HCT116 (cell line): ENCODE measurements around the gene MRPS34. TPM values are rescaled to one million over a fixed set of nuclear protein-coding genes. Genes with fewer than 3 reads are reported as not detected.

Experiments
- ATAC-seq: fragments of 200-7000 bp; cut with Tn5 transposase; 2 replicates; pipeline ENCODE4 v1.9.1; 2020; ENCODE audit warnings: mild to moderate bottlenecking, moderate library complexity
- BruUV-seq: library from RNA; stranded (reverse); fragments of 400-500 nt; replicated peaks from 2 replicates; lab custom pipeline; 2021; lab: Mats Ljungman, UMichigan
- CTCF ChIA-PET: fragments of 300-600 bp; sonication (Branson Sonifier 250); formaldehyde crosslinking; loops from one replicate; lab custom pipeline; 2021; ENCODE audit warnings: antibody characterized with exemption; lab: Charles Lee
- POLR2A ChIA-PET: fragments of 300-600, 350-600 bp; sonication (Branson Sonifier 250); formaldehyde crosslinking; loops from one replicate; lab custom pipeline; 2021; ENCODE audit warnings: antibody characterized with exemption; lab: Charles Lee
- RAD21 ChIA-PET, 2 experiments: fragments of 300-600 bp; sonication (Branson Sonifier 250); formaldehyde crosslinking; loops; one replicate each; lab custom pipeline; 2023; ENCODE audit warnings: low total read pairs in 2 of 2; ENCODE audit not compliant: uncharacterized antibody in 2 of 2, unreplicated experiment in 2 of 2, low non-redundant PET in 1 of 2; lab: Charles Lee
- DNase-seq: peaks from one replicate; pipeline ENCODE4 v3.0.0-alpha.2; 2010; ENCODE audit warnings: low read depth, low spot score
- H2AFZ ChIP-seq: fragments of 200-600 bp; shearing (Covaris generic), sonication (generic); 2 replicates; pipeline ENCODE4 v1.6.1; 2017; ENCODE audit warnings: low read depth, mixed run types, mixed read lengths, antibody characterized with exemption, low read length; ENCODE audit not compliant: poor library complexity, severe bottlenecking
- H3K27ac ChIP-seq: 2 replicates; pipeline ENCODE4 v1.5.1; 2012; ENCODE audit warnings: low read depth, low read length
- H3K27me3 ChIP-seq: fragments of 200-600 bp; sonication (generic); 2 replicates; pipeline ENCODE4 v1.6.1; 2016; ENCODE audit warnings: mixed run types, low read length, mixed read lengths; ENCODE audit not compliant: insufficient read depth
- H3K36me3 ChIP-seq, 2 experiments: fragments of 200-500 bp in 1 of 2; fragments of 200-600 bp in 1 of 2; sonication (Bioruptor generic) in 1 of 2; sonication (generic) in 1 of 2; 2 replicates each; pipeline versions ENCODE4 v1.5.1 to v1.6.1; 2014 to 2016; ENCODE audit warnings: low read length in 2 of 2, inconsistent platforms in 1 of 2, mixed read lengths in 1 of 2, mixed run types in 1 of 2; ENCODE audit not compliant: insufficient read depth in 2 of 2, control insufficient read depth in 1 of 2
- H3K4me1 ChIP-seq, 2 experiments: fragments of 200-600 bp in 1 of 2; sonication (generic) in 1 of 2; 2 replicates each; pipeline versions ENCODE4 v1.5.1 to v1.6.1; 2012 to 2017; ENCODE audit warnings: low read length in 2 of 2, inconsistent platforms in 1 of 2, mild to moderate bottlenecking in 1 of 2, mixed read lengths in 1 of 2, mixed run types in 1 of 2, moderate library complexity in 1 of 2; ENCODE audit not compliant: insufficient read depth in 2 of 2, control insufficient read depth in 1 of 2
- H3K4me2 ChIP-seq: fragments of 200-600 bp; sonication (generic); 2 replicates; pipeline ENCODE4 v1.6.1; 2017; ENCODE audit warnings: mixed run types, low read length, mixed read lengths
- H3K4me3 ChIP-seq, 2 experiments: fragments of 200-600 bp in 1 of 2; sonication (generic) in 1 of 2; replicated peaks in 1 of 2; 2 replicates each; pipeline ENCODE4 v1.5.1; 2011 to 2016; ENCODE audit warnings: low read length in 2 of 2, control low read depth in 1 of 2, low read depth in 1 of 2, mild to moderate bottlenecking in 1 of 2, mixed read lengths in 1 of 2, mixed run types in 1 of 2
- H3K79me2 ChIP-seq: fragments of 200-600 bp; sonication (generic); 2 replicates; pipeline ENCODE4 v1.6.1; 2017; ENCODE audit warnings: mild to moderate bottlenecking, mixed run types, low read length, moderate library complexity, mixed read lengths; ENCODE audit not compliant: insufficient read depth
- H3K9ac ChIP-seq: fragments of 200-600 bp; sonication (generic); 2 replicates; pipeline ENCODE4 v1.6.1; 2016; ENCODE audit warnings: low read length, mixed read lengths
- H3K9me2 ChIP-seq: fragments of 200-600 bp; sonication (generic), shearing (Covaris generic); 2 replicates; pipeline ENCODE4 v1.6.1; 2017; ENCODE audit warnings: mixed run types, mild to moderate bottlenecking, moderate library complexity; ENCODE audit not compliant: insufficient read depth
- H3K9me3 ChIP-seq, 2 experiments: fragments of 200-500 bp in 1 of 2; fragments of 200-600 bp in 1 of 2; sonication (Bioruptor generic) in 1 of 2; sonication (generic) in 1 of 2; 2 replicates each; pipeline ENCODE4 v1.6.1; 2014 to 2017; ENCODE audit warnings: low read length in 2 of 2, mixed read lengths in 2 of 2, inconsistent platforms in 1 of 2, low read depth in 1 of 2, mild to moderate bottlenecking in 1 of 2, mixed run types in 1 of 2, moderate library complexity in 1 of 2; ENCODE audit not compliant: control insufficient read depth in 1 of 2, insufficient read depth in 1 of 2
- H4K20me1 ChIP-seq: fragments of 200-600 bp; sonication (generic), shearing (Covaris generic); 2 replicates; pipeline ENCODE4 v1.6.1; 2017; ENCODE audit warnings: mixed run types, mild to moderate bottlenecking, moderate library complexity; ENCODE audit not compliant: insufficient read depth
- CBX3 ChIP-seq: IDR thresholded peaks from 2 replicates; pipeline ENCODE4 v1.6.1; 2012; ENCODE audit warnings: low read depth
- CEBPB ChIP-seq: IDR thresholded peaks from 2 replicates; pipeline ENCODE4 v1.6.1; 2012; ENCODE audit warnings: low read depth
- EGR1 ChIP-seq: IDR thresholded peaks from 2 replicates; pipeline ENCODE4 v1.6.1; 2012; ENCODE audit warnings: low read depth
- ELF1 ChIP-seq: IDR thresholded peaks from 2 replicates; pipeline ENCODE4 v1.6.1; 2012; ENCODE audit warnings: low read depth, borderline replicate concordance
- EZH2 ChIP-seq: fragments of 200-600 bp; sonication (generic); IDR thresholded peaks from 2 replicates; pipeline ENCODE4 v1.6.1; 2017; ENCODE audit warnings: antibody characterized with exemption, mixed run types
- EZH2phosphoT487 ChIP-seq: fragments of 200-600 bp; IDR thresholded peaks from 2 replicates; pipeline ENCODE4 v1.6.1; 2018; ENCODE audit warnings: antibody characterized with exemption, borderline replicate concordance
- FOSL1 ChIP-seq: IDR thresholded peaks from 2 replicates; pipeline ENCODE4 v1.6.1; 2012; ENCODE audit warnings: low read depth
- POLR2A ChIP-seq: IDR thresholded peaks from 2 replicates; pipeline ENCODE4 v1.7.0; 2011; ENCODE audit warnings: borderline replicate concordance; ENCODE audit not compliant: insufficient read depth, insufficient read length; ENCODE audit errors: extremely low read depth
- POLR2AphosphoS5 ChIP-seq: IDR thresholded peaks from 2 replicates; pipeline ENCODE4 v1.6.1; 2011; ENCODE audit warnings: mild to moderate bottlenecking, low read depth, low read length, moderate library complexity
- RAD21 ChIP-seq: IDR thresholded peaks from 2 replicates; pipeline ENCODE4 v1.6.1; 2012; ENCODE audit warnings: low read depth, mild to moderate bottlenecking
- SIN3A ChIP-seq: IDR thresholded peaks from 2 replicates; pipeline ENCODE4 v1.6.1; 2012; ENCODE audit warnings: low read depth
- SRF ChIP-seq: IDR thresholded peaks from 2 replicates; pipeline ENCODE4 v1.6.1; 2012; ENCODE audit warnings: low read depth
- TCF7L2 ChIP-seq: IDR thresholded peaks from 2 replicates; pipeline ENCODE4 v1.7.0; 2011; ENCODE audit warnings: borderline replicate concordance, inconsistent platforms; ENCODE audit not compliant: insufficient read depth, insufficient read length; ENCODE audit errors: extremely low read depth
- YY1 ChIP-seq: IDR thresholded peaks from 2 replicates; pipeline ENCODE4 v1.6.1; 2011; ENCODE audit warnings: low read length, low read depth, moderate library complexity, mild to moderate bottlenecking; ENCODE audit not compliant: insufficient replicate concordance; ENCODE audit errors: extremely low read depth
- ZFX ChIP-seq: fragments of 450-650 bp; IDR thresholded peaks from 2 replicates; pipeline ENCODE4 v1.6.1; 2017
- ZNF274 ChIP-seq: fragments of 200-500 bp; sonication (Bioruptor generic); IDR thresholded peaks from 2 replicates; pipeline ENCODE4 v1.6.1; 2014; ENCODE audit warnings: mild to moderate bottlenecking, low read depth, low read length, inconsistent platforms
- intact Hi-C: fragments of 100-400 bp; cut with micrococcal nuclease; formaldehyde crosslinking; loops from 2 replicates; pipeline ENCODE4 v1.10.0; 2022
- total RNA-seq: library from RNA; stranded (reverse); gene quantifications from one replicate; pipeline ENCODE4 v1.2.1, GENCODE V29; 2021; ENCODE audit not compliant: unreplicated experiment
- TF ChIP-seq, protein P1 (sequence below): IDR thresholded peaks from 2 replicates; pipeline ENCODE4 v1.6.1; 2012

The MRPS34 gene
- total RNA-seq, 1 experiment from 2014 or later, result 200 TPM

DNA sequence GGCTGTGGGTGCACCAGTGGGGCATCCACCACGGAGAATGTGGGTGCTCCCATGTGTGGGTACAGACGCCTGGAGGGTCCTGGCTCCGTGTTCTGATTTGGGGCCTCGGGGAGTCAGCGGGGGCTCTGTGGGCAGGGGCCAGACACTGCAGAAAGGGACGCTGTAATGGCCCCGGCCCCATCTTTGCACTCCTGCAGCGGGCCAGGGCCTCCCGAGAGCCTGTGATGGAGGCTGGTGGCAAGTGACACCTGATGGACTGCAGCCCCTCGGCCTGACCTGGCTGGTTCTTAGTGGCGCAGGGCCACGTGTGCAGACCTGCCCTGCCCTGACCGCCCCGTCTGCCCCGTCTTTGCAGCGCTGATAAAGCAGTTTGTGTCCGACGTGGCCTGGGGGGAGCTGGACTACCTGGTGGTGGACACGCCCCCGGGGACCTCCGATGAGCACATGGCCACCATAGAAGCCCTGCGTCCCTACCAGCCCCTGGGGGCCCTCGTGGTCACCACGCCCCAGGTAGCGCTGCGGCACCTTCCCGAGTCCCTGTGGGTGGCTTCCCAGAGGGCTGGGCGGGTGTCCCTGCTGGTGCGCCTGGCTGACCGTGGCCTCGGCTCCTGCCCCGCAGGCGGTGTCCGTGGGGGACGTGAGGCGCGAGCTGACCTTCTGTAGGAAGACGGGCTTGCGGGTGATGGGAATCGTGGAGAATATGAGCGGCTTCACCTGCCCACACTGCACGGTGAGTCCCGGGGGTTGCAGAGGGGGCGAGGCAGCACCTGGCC lies 14.6 kb upstream of the MRPS34 start:
- H3K9ac ChIP-seq, result no peak overlapping the region
- intact Hi-C loops, result no loop called here
- H3K27ac ChIP-seq, result no peak overlapping the region
- H3K4me1 ChIP-seq, result peaks cover 0 to 6% of the 10 kb centered on the region in 2 experiments; a peak in 2 of 4 replicates
- ChIA-PET CTCF (no interaction called here), RAD21 (no interaction called here), POLR2A (no interaction called here)
- DNase-seq, result no peak
- no peak for ATAC-seq
- H3K9me3 ChIP-seq, result no peaks in the 10 kb centered on the region
- H3K27me3 ChIP-seq, result no peaks in the 10 kb centered on the region
- no peaks in the 10 kb centered on the region for H3K9me2 ChIP-seq
- no peak for TF ChIP-seq ZNF274
- TF ChIP-seq TCF7L2, result no peak
- no peak for TF ChIP-seq ZFX
- TF ChIP-seq EZH2phosphoT487, result no peak
- no peak for TF ChIP-seq ELF1
- no peak for TF ChIP-seq CBX3
- TF ChIP-seq POLR2A, result no peak
- no peak for TF ChIP-seq SIN3A
- no peak for TF ChIP-seq YY1
- TF ChIP-seq FOSL1, result no peak
- TF ChIP-seq CEBPB, result no peak
- no peak for TF ChIP-seq SRF
- TF ChIP-seq POLR2AphosphoS5, result no peak
- no peak for TF ChIP-seq EGR1
- TF ChIP-seq, protein P1, sequence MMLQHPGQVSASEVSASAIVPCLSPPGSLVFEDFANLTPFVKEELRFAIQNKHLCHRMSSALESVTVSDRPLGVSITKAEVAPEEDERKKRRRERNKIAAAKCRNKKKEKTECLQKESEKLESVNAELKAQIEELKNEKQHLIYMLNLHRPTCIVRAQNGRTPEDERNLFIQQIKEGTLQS, result no peak
- no peak for TF ChIP-seq EZH2
- TF ChIP-seq RAD21, result no peak
- H4K20me1 ChIP-seq, result no peaks in the 10 kb centered on the region
- H3K79me2 ChIP-seq, result peaks cover 47% of the 10 kb centered on the region
- no TSS peak for BruUV-seq
- no peak overlapping the region for H3K4me2 ChIP-seq
- H3K36me3 ChIP-seq, result peaks cover 0 to 5% of the 10 kb centered on the region in 2 experiments; a peak in 2 of 4 replicates
- no peak overlapping the region for H2AFZ ChIP-seq
- H3K4me3 ChIP-seq, result no peak overlapping the region
